Activated CD4-positive, alpha-beta T cell treated with anti-CD3 and anti-CD28 coated beads, Interleukin-2, amount 10 ng/mL, durations not matched to agents 7 days and 5 days (primary cell): ENCODE measurements around the gene PTBP1. TPM values are rescaled to one million over a fixed set of nuclear protein-coding genes. Genes with fewer than 3 reads are reported as not detected.
A peak's percentile ranks its signal among the peaks of the same experiment; 100 is the strongest.

Experiments
- CTCF ChIA-PET: fragments of 350-600 bp; sonication (Branson Sonifier 250); formaldehyde crosslinking; loops from one replicate; lab custom pipeline; 2021; ENCODE audit warnings: antibody characterized with exemption; lab: Charles Lee
- POLR2A ChIA-PET: fragments of 350-600 bp; sonication (Branson Sonifier 250); formaldehyde crosslinking; loops from one replicate; lab custom pipeline; 2021; ENCODE audit warnings: antibody characterized with exemption; lab: Charles Lee
- DNase-seq: peaks from one replicate; pipeline ENCODE4 v3.0.0-alpha.2; 2020
- H3K27ac Mint-ChIP-seq: one replicate; pipeline ENCODE4 v1.8.0; 2021; ENCODE audit warnings: mild to moderate bottlenecking, moderate library complexity, mixed read lengths
- H3K27me3 Mint-ChIP-seq: one replicate; pipeline ENCODE4 v1.8.0; 2021; ENCODE audit warnings: mixed read lengths
- H3K36me3 Mint-ChIP-seq: one replicate; pipeline ENCODE4 v1.8.0; 2021; ENCODE audit warnings: low read depth, mixed read lengths
- H3K4me1 Mint-ChIP-seq: one replicate; pipeline ENCODE4 v1.8.0; 2021; ENCODE audit warnings: mixed read lengths
- H3K4me3 Mint-ChIP-seq: one replicate; pipeline ENCODE4 v1.8.0; 2021; ENCODE audit warnings: mild to moderate bottlenecking, moderate library complexity, mixed read lengths
- H3K9me3 Mint-ChIP-seq: one replicate; pipeline ENCODE4 v1.8.0; 2021; ENCODE audit warnings: mixed read lengths
- total RNA-seq, 2 experiments: library from RNA; stranded (reverse); gene quantifications; one replicate each; pipeline ENCODE4 v1.2.3, GENCODE V29; 2021

Gene PTBP1
- total RNA-seq = 100 to 1,000 TPM; 487 to 536 TPM

GRCh38 chr19:796692-797527 is at the start of gene PTBP1:
Gene PTBP1, plus strand, starts transcription at chr19:797452. Its CDS starts 46 bp downstream, at chr19:797498.
- Mint-ChIP-seq H3K4me1 (peaks cover 31% of the 10 kb centered on the region), H3K36me3 (peaks cover 25% of the 10 kb centered on the region), H3K27me3 (no peaks in the 10 kb centered on the region), H3K9me3 (no peaks in the 10 kb centered on the region), H3K27ac (peak within 1 kb of the TSS; percentile 93), H3K4me3 (peak within 1 kb of the TSS; percentile 95)
- CTCF ChIA-PET = no interaction called here
- DNase-seq = peak; percentile 100
- POLR2A ChIA-PET = no interaction called here

- Mint-ChIP-seq H3K27me3 (no peaks in the 10 kb centered on the region), H3K9me3 (peaks cover 4% of the 10 kb centered on the region), H3K4me3 (no peak overlapping the region), H3K36me3 (no peaks in the 10 kb centered on the region), H3K4me1 (no peaks in the 10 kb centered on the region), H3K27ac (no peak overlapping the region)
- POLR2A ChIA-PET = no interaction called here
- no peak for DNase-seq
- CTCF ChIA-PET = no interaction called here
These were observed 49.0 kb upstream of the PTBP1 start for GRCh38 chr19:748274-748598.

GRCh38 chr19:749811-750210 is 47.4 kb upstream of the PTBP1 start:
- Mint-ChIP-seq H3K27ac (no peak overlapping the region), H3K36me3 (no peaks in the 10 kb centered on the region), H3K4me3 (no peak overlapping the region), H3K4me1 (no peaks in the 10 kb centered on the region), H3K27me3 (no peaks in the 10 kb centered on the region), H3K9me3 (no peaks in the 10 kb centered on the region)
- ChIA-PET POLR2A (no interaction called here), CTCF (no interaction called here)
- DNase-seq = no peak

DNA sequence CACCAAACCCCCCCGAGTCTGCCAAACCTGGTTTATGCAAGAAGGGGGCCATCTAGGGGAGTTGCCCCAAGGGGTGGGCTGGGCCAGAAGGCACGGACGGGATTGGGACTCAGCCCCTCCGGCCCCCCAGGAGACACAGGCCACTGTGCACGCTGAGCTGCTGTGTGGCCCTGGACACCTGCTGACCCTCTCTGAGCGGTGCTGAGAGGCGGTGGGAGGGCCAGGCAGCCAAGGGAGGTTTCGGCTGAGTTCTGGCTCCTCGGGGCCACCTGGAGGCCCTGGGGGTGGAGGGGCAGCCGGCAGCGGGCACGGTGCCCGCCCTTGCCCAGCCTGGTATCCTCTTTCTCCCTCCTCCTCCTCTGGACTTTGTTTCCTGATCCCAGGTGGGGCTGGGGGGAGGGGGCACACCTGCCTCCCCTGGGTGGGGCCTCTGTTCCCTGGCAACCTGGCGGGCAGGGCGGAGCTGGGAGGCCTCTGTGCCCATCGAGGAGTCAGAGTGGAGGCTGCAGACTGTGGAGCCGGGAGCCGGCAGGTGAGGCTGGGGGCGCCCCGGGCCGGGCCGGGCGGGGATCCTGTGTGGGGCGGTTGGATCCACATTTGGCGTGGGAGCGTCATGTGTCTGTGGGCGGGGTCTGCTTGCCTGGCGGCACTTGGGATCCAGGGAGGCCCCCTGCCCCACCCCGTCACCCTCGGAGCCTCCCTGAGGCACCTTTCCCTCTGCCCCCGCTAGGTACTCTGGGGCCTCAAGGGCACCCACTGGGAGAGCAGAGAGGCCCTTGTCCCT is 46.4 kb upstream of the PTBP1 start, which contains the start of gene MISP:
Gene MISP, plus strand, starts transcription at position 473 of the 784 bp plus-strand sequence. CDS start 5,835 bp downstream, outside the sequence.
- Mint-ChIP-seq H3K9me3 (no peaks in the 10 kb centered on the region), H3K36me3 (no peaks in the 10 kb centered on the region), H3K27ac (no peak within 1 kb of the TSS), H3K27me3 (no peaks in the 10 kb centered on the region), H3K4me1 (no peaks in the 10 kb centered on the region), H3K4me3 (no peak within 1 kb of the TSS)
- POLR2A ChIA-PET = no interaction called here
- no peak for DNase-seq
- CTCF ChIA-PET = no interaction called here

DNA sequence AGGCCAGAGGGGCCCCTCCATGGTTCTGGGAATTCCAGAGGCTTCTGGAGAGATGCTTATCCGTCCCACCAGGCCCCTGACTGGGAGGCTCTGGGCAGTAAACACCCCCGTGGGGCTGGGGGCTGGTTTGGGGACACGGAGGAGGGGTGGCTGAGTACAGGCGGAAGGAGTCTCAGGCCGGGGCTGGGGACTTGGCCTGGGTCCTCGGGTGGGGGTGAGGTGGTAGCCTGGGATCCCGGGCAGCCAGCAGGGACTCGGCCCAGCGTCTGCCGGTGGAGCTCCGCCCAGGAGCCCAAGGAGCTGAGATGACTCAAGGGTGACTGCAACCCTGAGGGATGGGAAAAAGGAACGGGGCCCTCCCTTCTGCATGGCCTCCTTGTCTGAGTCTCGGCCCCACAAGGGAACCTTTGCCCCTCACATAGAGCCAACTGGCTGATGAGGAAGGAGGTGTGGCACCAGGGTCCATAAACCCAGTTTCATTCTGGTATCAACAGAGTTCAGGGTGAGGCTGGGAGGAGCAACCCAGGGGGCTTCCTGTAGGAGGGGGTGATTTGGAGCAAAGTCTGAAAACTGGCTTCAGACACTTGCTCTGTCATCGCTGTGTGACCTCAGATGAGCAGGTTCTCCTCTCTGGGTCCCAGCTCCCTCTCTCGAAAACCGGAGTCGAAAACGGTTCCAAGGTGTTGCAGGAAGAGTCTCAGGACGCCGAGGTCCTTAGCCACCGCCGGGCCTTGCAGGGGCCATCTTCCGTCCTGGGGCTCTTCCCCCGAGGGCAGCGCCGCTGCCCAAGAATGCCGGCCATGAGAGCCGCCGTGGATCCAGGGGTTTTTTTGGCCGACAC is 45.5 kb upstream of the PTBP1 start:
- H3K4me3 Mint-ChIP-seq = no peak overlapping the region
- CTCF ChIA-PET = no interaction called here
- H3K27me3 Mint-ChIP-seq = no peaks in the 10 kb centered on the region
- POLR2A ChIA-PET = no interaction called here
- H3K4me1 Mint-ChIP-seq = no peaks in the 10 kb centered on the region
- no peaks in the 10 kb centered on the region for H3K36me3 Mint-ChIP-seq
- no peaks in the 10 kb centered on the region for H3K9me3 Mint-ChIP-seq
- DNase-seq = no peak
- H3K27ac Mint-ChIP-seq = no peak overlapping the region

DNA sequence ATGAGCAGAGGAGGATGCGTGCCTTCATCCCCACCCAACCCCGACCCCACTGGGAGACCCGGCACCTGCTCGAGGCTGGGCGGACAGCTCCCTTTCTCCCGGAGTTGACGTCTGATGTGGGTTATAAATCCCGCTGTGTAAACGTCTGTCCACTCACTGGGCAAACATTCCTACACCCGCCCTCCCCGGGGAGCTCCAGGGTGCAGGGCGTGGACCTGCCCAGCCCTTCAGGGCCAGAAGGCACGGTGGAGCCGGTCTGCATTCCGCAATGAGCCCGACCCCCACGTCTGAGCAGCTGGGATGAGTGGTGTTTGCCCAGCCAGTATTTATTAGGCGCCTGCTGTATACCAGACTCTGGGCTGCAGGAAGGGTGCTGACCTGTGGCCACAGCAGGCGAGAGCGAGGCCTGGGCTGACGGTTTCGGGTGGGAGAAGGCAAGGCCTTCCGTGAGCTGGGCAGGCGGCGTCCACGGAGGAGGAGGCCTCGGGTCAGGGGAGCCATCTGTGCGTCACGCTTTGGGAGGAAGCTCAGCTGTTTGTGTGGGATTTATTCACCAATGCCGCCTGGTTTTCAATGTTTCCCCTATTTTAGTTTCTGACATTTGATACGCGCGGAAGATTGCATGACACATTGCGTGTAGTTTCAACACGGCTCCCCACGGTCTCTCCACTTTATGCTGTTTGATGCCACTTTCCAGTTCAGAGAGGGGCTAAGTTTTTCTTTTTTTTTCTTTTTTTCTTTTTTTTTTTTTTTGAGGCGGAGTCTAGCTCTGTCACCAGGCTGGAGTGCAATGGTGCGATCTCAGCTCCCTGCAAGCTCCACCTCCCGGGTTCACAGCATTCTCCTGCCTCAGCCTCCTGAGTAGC is 44.4 kb upstream of the PTBP1 start:
- H3K9me3 Mint-ChIP-seq = no peaks in the 10 kb centered on the region
- no peak overlapping the region for H3K27ac Mint-ChIP-seq
- no peak for DNase-seq
- no peaks in the 10 kb centered on the region for H3K4me1 Mint-ChIP-seq
- no peaks in the 10 kb centered on the region for H3K36me3 Mint-ChIP-seq
- ChIA-PET CTCF (no interaction called here), POLR2A (no interaction called here)
- no peak overlapping the region for H3K4me3 Mint-ChIP-seq
- no peaks in the 10 kb centered on the region for H3K27me3 Mint-ChIP-seq

GRCh38 chr19:754530-754929 is 42.7 kb upstream of the PTBP1 start:
- no peak for DNase-seq
- Mint-ChIP-seq H3K9me3 (peaks cover 5% of the 10 kb centered on the region), H3K4me3 (no peak overlapping the region), H3K27ac (no peak overlapping the region), H3K4me1 (no peaks in the 10 kb centered on the region), H3K36me3 (peaks cover 3% of the 10 kb centered on the region), H3K27me3 (no peaks in the 10 kb centered on the region)
- CTCF ChIA-PET = interaction anchor here (1.1 kb wide), 1 partner anchor 20 kb away, joined by 4 read pairs; no protein-coding TSS in a partner anchor
- POLR2A ChIA-PET = no interaction called here

- Mint-ChIP-seq H3K36me3 (peaks cover 3% of the 10 kb centered on the region), H3K4me3 (no peak overlapping the region), H3K27me3 (no peaks in the 10 kb centered on the region), H3K27ac (no peak overlapping the region), H3K4me1 (no peaks in the 10 kb centered on the region), H3K9me3 (peaks cover 8% of the 10 kb centered on the region)
- no peak for DNase-seq
- CTCF ChIA-PET = interaction anchor here (0.6 kb wide), 2 partner anchors 19 to 99 kb away, joined by 3 read pairs; no protein-coding TSS in a partner anchor
- POLR2A ChIA-PET = no interaction called here
These were observed 42.2 kb upstream of the PTBP1 start for GRCh38 chr19:755063-755462.

GRCh38 chr19:756236-756635 is 41.0 kb upstream of the PTBP1 start:
- no peaks in the 10 kb centered on the region for H3K4me1 Mint-ChIP-seq
- ChIA-PET CTCF (no interaction called here), POLR2A (no interaction called here)
- no peaks in the 10 kb centered on the region for H3K27me3 Mint-ChIP-seq
- peaks cover 8% of the 10 kb centered on the region for H3K9me3 Mint-ChIP-seq
- DNase-seq = no peak
- H3K27ac Mint-ChIP-seq = no peak overlapping the region
- H3K4me3 Mint-ChIP-seq = no peak overlapping the region
- H3K36me3 Mint-ChIP-seq = peaks cover 3% of the 10 kb centered on the region

GRCh38 chr19:756821-757688 is 40.2 kb upstream of the PTBP1 start:
- ChIA-PET POLR2A (no interaction called here), CTCF (no interaction called here)
- H3K27ac Mint-ChIP-seq = no peak overlapping the region

GRCh38 chr19:757811-758668 is 39.2 kb upstream of the PTBP1 start:
- H3K4me1 Mint-ChIP-seq = no peaks in the 10 kb centered on the region
- CTCF ChIA-PET = no interaction called here
- peaks cover 8% of the 10 kb centered on the region for H3K9me3 Mint-ChIP-seq
- no peak overlapping the region for H3K4me3 Mint-ChIP-seq
- POLR2A ChIA-PET = no interaction called here
- peaks cover 3% of the 10 kb centered on the region for H3K36me3 Mint-ChIP-seq
- H3K27ac Mint-ChIP-seq = no peak overlapping the region
- no peaks in the 10 kb centered on the region for H3K27me3 Mint-ChIP-seq
- DNase-seq = no peak

More at GRCh38 chr19:756821-757688, 40.2 kb upstream of the PTBP1 start:
- Mint-ChIP-seq H3K4me3 (no peak overlapping the region), H3K4me1 (no peaks in the 10 kb centered on the region), H3K36me3 (peaks cover 3% of the 10 kb centered on the region), H3K9me3 (peaks cover 8% of the 10 kb centered on the region), H3K27me3 (no peaks in the 10 kb centered on the region)
- no peak for DNase-seq
